ENCODE results near the gene ATP5ME. TPM values are rescaled to one million over a fixed set of nuclear protein-coding genes. Genes with fewer than 3 reads are reported as not detected.
A peak's percentile ranks its signal among the peaks of the same experiment; 100 is the strongest.

Gene ATP5ME
- total RNA-seq, 2 donors from 2014 or later: 20.2 to 37.9 TPM

DNA sequence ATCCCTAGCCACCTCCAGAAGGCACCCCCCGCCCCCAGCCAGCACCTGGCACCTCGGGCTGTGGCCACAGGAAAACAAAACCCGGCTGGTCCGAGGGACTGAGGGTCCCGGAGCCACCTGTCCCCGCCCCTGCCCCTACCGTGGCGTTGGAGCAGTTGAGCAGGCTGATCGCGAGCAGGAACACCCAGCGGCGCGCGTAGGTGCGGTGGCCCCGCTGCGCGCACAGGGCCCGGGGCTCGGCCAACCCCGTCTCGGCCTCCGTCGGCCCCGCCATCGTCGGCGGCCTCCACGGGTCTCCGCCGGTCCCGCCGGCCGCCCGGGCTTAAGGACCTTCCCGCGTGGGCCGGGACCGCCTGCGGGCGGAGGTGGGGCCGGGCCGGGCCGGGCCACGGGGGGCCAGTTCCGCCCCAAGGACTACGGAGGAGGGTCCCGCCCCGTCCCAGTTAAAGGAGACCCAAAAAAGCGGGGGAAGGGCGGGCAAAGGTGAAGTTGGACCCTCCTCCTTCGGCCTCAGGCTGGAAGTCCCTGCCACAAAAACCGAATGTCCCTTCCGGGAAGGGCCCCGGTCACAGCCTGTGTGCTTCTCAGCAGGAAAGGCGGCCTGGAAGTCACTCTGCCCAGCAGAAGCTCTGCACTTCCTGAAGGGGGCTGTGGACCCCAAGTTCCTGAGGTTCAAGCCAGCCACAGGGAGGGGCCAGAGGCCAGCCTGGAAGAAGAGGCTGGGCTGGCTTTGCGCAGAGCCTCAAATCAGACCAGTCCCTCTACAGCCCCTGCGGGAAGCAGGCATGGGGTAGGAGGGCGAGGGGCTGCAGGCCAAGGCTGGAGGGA is 15.0 kb upstream of the ATP5ME start, which contains the start of gene SLC49A3:
Gene SLC49A3, minus strand, starts transcription at position 298 of the 828 bp plus-strand sequence. Its CDS starts 24 bp downstream, at position 274.
- TF ChIP-seq POLR2A (IDR thresholded peaks at IDR 0.05): peak in 2 of 3 donors; percentile 20 to 22
- TF ChIP-seq, protein P1, sequence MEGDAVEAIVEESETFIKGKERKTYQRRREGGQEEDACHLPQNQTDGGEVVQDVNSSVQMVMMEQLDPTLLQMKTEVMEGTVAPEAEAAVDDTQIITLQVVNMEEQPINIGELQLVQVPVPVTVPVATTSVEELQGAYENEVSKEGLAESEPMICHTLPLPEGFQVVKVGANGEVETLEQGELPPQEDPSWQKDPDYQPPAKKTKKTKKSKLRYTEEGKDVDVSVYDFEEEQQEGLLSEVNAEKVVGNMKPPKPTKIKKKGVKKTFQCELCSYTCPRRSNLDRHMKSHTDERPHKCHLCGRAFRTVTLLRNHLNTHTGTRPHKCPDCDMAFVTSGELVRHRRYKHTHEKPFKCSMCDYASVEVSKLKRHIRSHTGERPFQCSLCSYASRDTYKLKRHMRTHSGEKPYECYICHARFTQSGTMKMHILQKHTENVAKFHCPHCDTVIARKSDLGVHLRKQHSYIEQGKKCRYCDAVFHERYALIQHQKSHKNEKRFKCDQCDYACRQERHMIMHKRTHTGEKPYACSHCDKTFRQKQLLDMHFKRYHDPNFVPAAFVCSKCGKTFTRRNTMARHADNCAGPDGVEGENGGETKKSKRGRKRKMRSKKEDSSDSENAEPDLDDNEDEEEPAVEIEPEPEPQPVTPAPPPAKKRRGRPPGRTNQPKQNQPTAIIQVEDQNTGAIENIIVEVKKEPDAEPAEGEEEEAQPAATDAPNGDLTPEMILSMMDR (IDR thresholded peaks at IDR 0.05): no peak
- peak within 1 kb of the TSS; percentile 64 to 80 (median 78) for H3K27ac ChIP-seq
- intact Hi-C loops (cut with DNase I): no loop called here
- H3K4me1 ChIP-seq: peaks cover 27% of the 10 kb centered on the region
- DNase-seq (no peak), ATAC-seq (peak; percentile 13)
- H3K27me3 ChIP-seq: no peaks in the 10 kb centered on the region
- no peaks in the 10 kb centered on the region for H3K36me3 ChIP-seq (replicated peaks in 1 of 2; ENCODE audit: insufficient read depth in 1 of 2, low read depth in 2 of 2)
- H3K4me3 ChIP-seq: peak within 1 kb of the TSS in 1 of 2 donors; percentile 2
- H3K9me3 ChIP-seq: no peaks in the 10 kb centered on the region
- WGBS, 2 donors: 31 to 87% methylated on average over 7 to 18 of the region's 59 CpGs

DNA sequence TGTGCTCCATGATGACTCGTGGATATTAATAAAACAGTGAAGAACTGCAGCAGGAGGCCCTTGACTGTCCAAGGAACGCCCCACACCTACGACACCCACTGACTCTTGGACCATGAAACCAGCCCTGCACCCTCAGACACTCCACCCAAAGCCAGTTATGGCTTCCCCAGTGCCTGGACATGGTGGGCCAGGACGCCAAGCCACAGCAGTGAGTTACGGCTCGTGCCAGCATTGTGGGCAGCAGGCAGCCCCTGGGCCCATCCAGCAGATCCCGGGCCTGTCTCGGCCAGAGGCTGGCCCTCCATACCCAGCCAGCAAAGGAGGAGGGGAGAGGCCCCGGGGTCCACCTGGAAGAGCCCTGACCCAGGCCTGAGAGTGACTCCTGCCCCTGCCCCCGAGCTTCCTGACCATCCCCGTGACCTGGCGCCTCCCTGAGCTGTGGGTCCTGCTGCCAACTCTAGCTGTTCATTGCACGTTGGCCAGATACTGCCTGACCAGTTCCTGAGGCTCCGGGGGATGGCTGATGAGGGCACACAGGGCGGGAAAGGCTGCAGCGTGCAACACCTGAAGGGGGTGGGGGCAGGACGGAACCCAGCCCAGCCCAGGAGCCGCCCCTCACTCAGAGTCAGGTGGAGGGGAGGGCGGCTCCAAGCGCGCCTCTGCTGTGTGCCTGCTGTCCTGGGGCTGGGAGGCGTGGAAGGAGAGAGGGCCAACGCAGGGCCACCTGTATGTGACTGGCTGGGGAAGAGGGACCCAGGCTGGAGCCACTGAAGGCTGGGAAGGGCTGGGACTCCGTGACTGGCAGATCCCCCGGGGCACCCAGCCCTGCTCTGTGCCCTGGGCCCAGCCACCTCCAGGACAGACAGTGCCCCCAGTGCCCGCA is 14.1 kb upstream of the ATP5ME start:
- TF ChIP-seq, protein P1 (IDR thresholded peaks at IDR 0.05): no peak
- TF ChIP-seq POLR2A (IDR thresholded peaks at IDR 0.05): peak in 1 of 3 donors; percentile 36
- peak overlapping the region in 1 of 2 donors; percentile 2 for H3K4me3 ChIP-seq
- WGBS, 2 donors: 42 to 67% methylated on average over 4 to 23 of the region's 26 CpGs
- H3K36me3 ChIP-seq (replicated peaks in 1 of 2; ENCODE audit: insufficient read depth in 1 of 2, low read depth in 2 of 2): no peaks in the 10 kb centered on the region
- DNase-seq (peak in 3 of 4 donors; percentile 24 to 58 (median 55)), ATAC-seq (peak; percentile 19)
- intact Hi-C loops (cut with DNase I): no loop called here
- peak overlapping the region; percentile 64 to 80 (median 78) for H3K27ac ChIP-seq
- H3K9me3 ChIP-seq: no peaks in the 10 kb centered on the region
- H3K4me1 ChIP-seq: peaks cover 27% of the 10 kb centered on the region
- no peaks in the 10 kb centered on the region for H3K27me3 ChIP-seq

GRCh38 chr4:687048-687970 is 13.2 kb upstream of the ATP5ME start:
- DNase-seq (peak; percentile 73 to 91 (median 84)), ATAC-seq (peak; percentile 75)
- peak in 2 of 3 donors; percentile 14 to 41 for TF ChIP-seq POLR2A (IDR thresholded peaks at IDR 0.05)
- TF ChIP-seq, protein P1 (IDR thresholded peaks at IDR 0.05): no peak
- H3K27ac ChIP-seq: peak overlapping the region; percentile 39 to 80 (median 78)
- no peak overlapping the region for H3K4me3 ChIP-seq
- H3K36me3 ChIP-seq (replicated peaks in 1 of 2; ENCODE audit: insufficient read depth in 1 of 2, low read depth in 2 of 2): no peaks in the 10 kb centered on the region
- H3K4me1 ChIP-seq: peaks cover 27% of the 10 kb centered on the region
- intact Hi-C loops (cut with DNase I): no loop called here
- H3K27me3 ChIP-seq: no peaks in the 10 kb centered on the region
- no peaks in the 10 kb centered on the region for H3K9me3 ChIP-seq
- WGBS, 2 donors: 58 to 94% methylated on average over 3 to 36 of the region's 38 CpGs

DNA sequence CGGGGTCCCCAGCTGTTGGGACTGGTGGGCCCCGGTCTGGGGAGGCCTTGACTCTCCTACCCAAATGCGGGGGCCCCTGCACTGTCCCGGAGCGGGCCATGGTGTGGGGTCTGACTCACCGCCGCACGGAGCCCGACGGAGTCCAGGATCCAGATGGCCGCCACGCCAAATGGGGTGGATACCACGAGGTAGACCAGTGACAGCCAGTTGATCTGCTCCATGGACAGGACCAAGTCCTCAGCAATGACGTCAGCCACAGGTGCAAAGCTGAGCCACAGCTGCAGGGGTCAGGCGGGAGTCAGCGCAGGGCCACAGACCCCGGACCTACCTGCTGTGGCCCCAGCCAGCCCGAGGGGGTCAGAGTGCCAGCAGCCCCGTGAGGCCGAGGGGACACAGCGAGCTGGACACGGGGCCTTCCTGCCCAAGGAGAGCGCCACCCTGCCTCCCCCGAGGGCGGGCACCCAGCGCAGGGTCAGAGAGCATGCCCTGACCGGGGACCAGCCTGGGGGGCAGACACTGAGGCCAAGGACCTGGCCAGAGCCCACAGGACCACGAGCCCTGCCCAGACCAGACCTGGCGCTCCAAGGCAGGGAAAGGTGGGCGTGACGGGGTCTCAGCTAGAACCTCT is 12.5 kb upstream of the ATP5ME start:
- intact Hi-C loops (cut with DNase I): no loop called here
- no peaks in the 10 kb centered on the region for H3K27me3 ChIP-seq
- no peak overlapping the region for H3K4me3 ChIP-seq
- H3K36me3 ChIP-seq (replicated peaks in 1 of 2; ENCODE audit: insufficient read depth in 1 of 2, low read depth in 2 of 2): no peaks in the 10 kb centered on the region
- DNase-seq (no peak), ATAC-seq (no peak)
- no peak for TF ChIP-seq POLR2A (IDR thresholded peaks at IDR 0.05)
- TF ChIP-seq, protein P1 (IDR thresholded peaks at IDR 0.05): no peak
- peak overlapping the region; percentile 39 to 80 (median 68) for H3K27ac ChIP-seq
- peaks cover 32% of the 10 kb centered on the region for H3K4me1 ChIP-seq
- 89 to 95% methylated on average over 19 to 28 of the region's 31 CpGs for WGBS, 2 donors
- no peaks in the 10 kb centered on the region for H3K9me3 ChIP-seq

All from body of pancreas (tissue), 4 donors.